GM12801 (cell line): ENCODE data around the gene FLNC.

Experiments
- TF ChIP-seq, protein P1 (sequence below): IDR thresholded peaks from one replicate; pipeline ENCODE4 v1.5.1; 2011; ENCODE audit warnings: control low read depth; ENCODE audit not compliant: insufficient read length; ENCODE audit errors: extremely low read depth

The FLNC gene

DNA sequence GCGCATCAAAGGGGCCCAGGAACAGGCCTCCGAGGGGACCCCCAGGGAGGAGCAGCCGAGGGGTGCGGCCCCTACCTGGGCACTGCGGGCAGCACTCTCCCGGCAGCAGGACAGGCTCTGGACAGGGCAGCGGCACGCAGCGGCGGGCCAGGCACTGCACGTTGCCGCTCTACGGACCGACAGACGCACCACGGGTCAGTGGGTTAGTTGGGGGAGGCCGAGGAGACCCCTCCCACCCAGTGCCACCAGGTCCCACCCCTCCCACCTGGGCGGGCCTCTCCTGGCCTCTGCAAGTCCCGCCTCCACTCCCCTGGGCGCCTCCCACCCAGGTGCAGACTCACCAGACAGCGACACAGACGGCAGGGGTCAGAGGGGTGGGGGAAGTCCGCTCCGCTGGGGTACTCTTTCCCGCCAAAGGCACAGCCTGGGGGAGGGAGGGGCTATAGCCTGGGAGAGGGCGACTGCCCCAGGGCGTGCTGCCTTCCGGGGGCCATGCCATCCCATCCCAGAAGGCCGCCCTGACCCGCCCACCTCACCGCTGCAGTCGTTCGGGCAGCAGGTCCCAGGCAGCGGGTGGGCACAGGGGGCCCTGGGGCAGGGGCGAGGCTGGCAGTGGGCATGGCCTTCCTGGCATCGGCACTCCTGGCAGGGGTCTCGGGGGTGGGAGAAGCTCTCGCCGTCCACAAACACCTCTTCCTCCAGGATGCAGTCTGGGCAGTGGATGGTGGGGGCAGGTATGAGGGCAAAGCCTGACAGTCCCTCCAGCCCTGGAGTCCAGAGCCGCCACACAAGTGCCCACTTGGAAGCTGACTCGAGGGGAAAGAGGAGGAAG, 61.1 kb downstream of the FLNC start:
- TF ChIP-seq, protein P1, sequence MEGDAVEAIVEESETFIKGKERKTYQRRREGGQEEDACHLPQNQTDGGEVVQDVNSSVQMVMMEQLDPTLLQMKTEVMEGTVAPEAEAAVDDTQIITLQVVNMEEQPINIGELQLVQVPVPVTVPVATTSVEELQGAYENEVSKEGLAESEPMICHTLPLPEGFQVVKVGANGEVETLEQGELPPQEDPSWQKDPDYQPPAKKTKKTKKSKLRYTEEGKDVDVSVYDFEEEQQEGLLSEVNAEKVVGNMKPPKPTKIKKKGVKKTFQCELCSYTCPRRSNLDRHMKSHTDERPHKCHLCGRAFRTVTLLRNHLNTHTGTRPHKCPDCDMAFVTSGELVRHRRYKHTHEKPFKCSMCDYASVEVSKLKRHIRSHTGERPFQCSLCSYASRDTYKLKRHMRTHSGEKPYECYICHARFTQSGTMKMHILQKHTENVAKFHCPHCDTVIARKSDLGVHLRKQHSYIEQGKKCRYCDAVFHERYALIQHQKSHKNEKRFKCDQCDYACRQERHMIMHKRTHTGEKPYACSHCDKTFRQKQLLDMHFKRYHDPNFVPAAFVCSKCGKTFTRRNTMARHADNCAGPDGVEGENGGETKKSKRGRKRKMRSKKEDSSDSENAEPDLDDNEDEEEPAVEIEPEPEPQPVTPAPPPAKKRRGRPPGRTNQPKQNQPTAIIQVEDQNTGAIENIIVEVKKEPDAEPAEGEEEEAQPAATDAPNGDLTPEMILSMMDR: no peak

DNA sequence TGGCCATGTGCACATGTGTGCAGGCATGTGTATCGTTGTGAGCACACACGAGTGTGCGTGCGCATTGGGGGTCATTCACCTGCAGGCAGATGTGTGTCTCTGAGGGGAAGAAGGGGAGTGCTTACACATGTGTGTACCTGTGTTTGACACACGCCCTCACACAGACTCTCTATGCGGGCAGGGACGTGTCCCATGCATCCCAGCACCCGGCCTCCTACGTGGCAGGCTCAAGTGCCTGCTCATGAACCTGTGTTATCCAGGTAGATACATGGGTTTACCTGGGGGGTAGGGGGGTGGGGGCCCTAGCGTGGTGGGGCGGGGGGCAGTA, 61.7 kb downstream of the FLNC start:
- TF ChIP-seq, protein P1: no peak

DNA sequence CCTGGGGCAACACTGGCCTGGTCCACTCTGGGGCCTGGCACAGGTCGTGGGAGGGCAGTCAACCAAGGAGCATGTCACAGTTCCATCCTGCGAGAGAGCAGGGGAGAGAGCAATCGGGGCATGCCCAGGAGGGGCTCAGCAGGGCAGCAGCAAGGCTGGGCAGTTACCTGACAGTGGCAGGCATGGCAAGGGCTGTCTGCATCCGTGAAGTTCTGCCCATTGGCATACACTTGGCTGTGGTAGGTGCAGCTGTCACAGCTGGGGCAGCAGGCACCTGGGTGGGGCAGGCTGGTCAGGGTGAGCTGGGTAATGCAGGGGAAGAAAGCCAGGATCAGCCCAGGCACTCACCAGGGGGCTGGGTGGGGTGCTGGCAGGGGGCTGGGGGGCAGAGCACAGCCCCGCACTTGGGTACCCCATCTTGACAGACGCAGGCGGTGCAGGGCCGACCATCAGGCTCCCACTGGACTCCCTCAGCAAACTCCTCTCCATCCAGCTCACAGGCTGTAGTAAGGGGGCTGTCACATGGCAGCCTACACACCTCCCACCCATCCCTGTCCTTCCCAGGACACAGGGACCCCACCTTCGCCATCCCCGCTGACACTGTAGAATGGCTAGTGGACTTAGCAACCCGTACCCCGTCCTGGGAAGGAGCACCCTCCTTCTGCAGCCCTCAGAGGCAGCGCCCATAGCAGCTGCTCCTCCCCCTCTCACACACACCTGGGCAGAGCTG, 62.5 kb downstream of the FLNC start:
- TF ChIP-seq, protein P1: no peak

DNA sequence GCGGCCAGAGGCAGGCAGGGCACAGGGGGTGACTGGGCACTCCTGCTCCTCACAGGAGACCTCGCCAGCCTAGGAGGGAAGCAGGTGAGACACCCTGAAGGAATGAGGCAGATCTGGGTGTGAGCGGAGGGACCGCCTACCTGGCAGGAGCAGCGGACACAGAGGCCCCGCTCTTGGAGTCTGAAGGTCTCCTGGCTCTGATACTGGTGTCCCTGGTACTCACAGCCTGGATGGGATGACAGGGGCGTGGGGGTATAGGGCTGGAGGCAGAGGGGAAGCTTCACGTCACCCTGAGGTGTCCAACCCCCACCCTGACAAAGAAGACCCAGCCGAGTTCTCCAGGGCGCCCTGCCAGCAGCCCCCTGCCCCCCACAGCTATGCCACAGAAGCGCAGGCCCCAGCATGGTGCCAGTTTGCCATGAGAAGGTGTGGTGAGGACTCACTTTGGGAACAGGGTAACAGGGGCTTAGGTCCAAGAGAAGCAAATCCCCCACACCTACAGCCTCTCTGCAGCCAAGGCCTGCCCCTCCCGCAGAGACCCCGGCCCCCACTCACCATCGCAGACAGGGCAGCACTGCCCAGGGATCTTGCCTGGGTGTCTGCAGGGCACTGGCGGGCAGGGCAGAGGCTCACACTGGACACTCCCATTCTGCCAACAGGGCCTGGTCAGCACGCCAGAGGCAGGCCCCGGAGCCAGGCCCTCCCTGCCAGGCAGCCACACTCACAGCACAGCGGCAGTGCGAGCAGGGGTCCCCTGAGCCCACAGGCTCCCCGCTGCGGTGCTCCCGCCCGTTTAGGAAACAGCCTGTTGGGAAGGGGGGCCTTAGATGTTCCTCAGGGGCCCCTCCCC, 63.3 kb downstream of the FLNC start:
- TF ChIP-seq, protein P1: no peak

DNA sequence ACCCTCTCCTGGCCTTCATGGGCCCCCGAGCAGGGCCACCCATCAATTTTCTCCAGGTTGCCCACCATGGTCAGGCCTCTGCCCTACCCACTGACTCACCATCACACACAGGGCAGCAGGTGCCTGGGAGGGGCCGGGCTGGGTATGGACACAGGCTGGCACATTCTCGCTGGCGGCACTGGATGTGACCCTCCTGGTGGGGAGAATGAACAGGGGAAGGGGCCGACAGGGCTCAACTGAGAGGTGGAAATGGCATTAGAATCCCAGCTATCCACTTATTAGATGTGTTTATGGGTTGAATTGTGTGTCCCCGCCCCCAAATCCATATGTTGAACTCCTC, 63.9 kb downstream of the FLNC start:
- TF ChIP-seq, protein P1: no peak

DNA sequence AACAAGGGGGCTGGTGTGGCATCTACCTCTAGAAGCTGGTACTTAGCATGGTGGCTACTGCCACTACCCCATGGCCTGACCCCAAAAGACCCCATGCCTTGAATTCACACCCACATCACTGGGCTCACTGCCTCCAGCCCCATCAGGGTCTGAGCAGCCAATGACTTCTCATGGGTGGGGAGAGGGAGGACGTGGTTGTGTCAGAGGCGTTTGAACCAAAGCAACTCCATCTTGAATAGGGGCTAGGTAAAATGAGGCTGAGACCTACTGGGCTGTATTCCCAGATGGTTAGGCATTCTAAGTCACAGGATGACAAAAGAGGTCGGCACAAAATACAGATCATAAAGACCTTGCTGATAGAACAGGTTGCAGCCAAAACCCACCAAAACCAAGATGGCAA, 65.1 kb downstream of the FLNC start:
- TF ChIP-seq, protein P1: no peak

DNA sequence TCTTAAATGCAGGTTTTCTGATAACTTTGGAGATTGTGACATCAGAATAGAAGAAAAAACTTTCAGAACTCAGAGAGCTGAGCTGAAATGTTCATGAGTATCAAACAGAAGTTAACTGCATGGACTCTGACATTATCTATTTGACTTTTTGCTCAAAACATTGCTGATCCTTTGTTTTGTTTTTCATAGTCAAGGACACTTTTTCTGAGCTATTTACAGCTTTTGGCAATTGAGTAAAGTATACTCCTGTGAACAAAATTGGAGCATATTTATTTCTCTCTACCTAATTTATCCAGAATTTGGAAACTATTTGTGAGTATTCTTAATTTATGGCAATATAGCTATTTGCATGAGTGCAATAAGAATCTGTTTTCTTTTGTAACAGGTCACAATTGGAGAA, 69.2 kb downstream of the FLNC start:
- TF ChIP-seq, protein P1: no peak
